ENCODE data around the gene GNL3.
A peak's percentile ranks its signal among the peaks of the same experiment; 100 is the strongest.

The GNL3 gene

DNA sequence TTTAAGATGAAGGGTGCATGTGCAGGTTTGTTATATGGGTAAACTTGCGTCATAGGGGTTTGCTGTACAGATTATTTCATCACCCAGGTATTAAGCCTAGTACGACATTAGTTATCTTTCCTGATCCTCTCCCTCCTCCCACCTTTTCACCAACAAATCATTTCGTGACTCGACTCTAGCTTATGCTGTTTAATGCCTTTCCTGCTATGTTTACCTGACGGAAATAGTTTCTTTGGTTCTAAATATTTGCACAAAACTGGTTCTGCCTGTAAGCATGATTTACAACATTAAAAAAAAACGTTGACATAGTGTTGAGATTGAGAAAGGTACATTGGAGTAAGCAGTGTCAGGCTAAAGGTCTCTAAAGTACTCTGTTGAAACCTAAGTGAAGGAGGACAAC lies 2.4 kb downstream of the GNL3 start:
- no peak for DNase-seq (ENCODE audit: low read depth in 2 of 3, low spot score in 2 of 3)

DNA sequence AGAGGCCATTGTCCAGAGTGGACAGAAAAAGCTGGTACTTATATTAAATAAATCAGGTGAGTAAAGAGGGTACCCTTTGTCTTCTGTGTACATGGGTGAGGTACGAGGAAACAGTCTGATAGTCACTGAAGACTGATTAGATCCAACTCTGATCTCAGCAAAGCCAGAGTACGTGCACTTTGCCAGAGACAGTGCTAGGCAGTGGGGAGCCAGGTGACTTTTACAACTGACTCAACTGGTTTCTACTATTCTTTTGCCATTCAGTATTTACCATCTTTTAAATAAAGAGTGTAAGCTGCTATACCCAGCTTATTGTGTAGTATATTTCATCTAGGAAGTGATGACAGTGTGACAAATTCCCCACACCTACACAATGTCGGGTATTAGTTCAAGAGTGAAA lies 3.3 kb downstream of the GNL3 start:
- DNase-seq (ENCODE audit: low read depth in 2 of 3, low spot score in 2 of 3), result no peak

DNA sequence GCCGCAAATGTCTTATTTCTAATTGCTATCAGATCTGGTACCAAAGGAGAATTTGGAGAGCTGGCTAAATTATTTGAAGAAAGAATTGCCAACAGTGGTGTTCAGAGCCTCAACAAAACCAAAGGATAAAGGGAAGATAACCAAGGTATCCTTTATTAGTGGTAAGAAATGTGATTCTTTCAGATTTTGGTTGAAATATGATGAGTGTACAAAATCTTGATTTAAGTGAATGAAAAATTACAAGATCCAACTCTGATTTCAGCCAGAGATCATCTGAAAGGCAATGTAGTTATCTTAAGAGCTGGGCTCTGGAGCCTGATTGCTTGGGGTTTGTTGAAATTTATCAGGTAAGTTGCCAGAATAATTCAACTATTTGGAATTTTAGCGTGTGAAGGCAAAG lies 4.7 kb downstream of the GNL3 start:
- DNase-seq (ENCODE audit: low read depth in 2 of 3, low spot score in 2 of 3), result no peak

DNA sequence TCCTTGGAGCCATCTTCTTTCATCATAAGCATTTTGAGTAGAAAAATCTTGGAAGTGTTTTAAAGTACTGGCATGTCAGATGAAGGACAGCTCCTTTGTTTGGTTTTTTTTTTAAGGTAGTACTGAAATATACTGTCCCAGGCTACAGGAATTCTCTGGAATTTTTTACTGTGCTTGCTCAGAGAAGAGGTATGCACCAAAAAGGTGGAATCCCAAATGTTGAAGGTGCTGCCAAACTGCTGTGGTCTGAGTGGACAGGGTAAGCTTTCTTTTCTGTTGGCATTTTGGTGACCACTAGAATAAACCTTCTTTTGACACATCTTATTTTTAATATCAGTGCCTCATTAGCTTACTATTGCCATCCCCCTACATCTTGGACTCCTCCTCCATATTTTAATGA lies 7.2 kb downstream of the GNL3 start:
- no peak for DNase-seq (ENCODE audit: low read depth in 2 of 3, low spot score in 2 of 3)

DNA sequence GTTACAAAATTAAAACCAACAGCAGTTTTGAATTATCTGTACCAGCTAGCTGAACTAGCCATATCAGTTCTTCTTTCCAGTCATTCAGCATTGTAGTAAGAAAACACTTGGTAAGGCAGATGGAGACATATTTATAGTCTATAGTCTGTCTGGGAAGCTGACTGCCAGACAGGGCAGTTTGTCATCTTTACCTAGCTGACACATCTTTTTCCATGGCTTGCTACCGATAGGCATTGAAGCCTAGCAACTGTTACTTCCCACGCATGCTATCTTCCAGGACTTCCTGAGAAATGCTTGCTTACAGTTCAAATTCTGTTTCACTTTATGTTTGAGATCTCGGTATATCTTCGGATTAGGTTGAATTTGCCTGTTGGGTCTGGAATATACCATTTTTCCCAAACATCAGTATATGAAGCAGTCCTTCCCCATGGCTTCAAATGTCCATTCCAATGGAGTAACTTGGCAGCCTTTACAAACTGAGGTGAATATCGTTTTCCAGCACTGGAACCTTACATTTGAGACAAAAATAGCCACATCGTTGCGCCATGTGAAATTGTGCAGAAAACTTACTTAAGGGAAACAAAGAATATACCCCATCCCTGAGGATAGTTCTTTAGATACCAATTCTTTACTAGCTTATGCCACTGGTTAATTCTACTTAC lies 8.8 kb downstream of the GNL3 start:
- DNase-seq (ENCODE audit: low read depth in 2 of 3, low spot score in 2 of 3), result no peak

DNA sequence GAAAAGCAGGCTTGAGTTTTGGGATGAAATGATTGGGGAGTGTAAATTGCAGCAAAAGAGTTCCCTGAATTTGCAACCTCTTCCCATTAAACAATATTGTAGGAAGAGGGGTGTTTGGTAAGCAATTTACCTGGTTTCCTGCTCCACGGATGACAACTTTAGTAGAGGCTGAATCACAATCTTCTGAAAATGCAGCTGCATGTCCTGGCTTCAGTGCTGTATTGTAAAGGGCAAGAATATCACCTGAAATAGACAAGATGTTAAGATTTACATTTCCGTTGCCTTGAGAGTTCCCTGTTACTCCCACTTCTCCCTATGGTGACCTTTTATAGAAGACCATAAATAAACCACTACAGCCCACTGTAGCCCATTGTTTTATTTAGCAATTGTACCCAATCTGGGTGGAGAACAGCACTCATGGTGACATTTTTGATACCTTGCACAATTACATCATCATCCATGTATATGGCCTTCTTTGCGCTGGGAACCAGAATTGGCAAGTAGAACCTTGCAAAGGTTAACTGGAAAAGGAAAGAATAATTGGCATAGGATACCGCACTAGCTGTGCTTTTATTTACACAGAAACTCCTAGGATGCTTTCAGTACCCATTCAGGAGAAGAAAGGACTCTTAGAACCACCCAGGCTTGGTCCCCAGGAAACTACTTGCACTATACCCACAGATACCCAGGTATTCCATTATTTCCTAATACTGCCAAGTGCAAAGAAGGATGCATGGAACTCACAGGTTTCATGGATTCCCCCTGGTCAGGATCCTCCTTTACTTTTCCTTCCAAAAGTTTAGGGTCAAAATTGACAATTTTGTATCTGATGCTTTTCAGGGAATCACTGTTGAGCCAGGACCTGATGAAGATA lies 10.2 kb downstream of the GNL3 start:
- DNase-seq (ENCODE audit: low read depth in 2 of 3, low spot score in 2 of 3), result no peak

DNA sequence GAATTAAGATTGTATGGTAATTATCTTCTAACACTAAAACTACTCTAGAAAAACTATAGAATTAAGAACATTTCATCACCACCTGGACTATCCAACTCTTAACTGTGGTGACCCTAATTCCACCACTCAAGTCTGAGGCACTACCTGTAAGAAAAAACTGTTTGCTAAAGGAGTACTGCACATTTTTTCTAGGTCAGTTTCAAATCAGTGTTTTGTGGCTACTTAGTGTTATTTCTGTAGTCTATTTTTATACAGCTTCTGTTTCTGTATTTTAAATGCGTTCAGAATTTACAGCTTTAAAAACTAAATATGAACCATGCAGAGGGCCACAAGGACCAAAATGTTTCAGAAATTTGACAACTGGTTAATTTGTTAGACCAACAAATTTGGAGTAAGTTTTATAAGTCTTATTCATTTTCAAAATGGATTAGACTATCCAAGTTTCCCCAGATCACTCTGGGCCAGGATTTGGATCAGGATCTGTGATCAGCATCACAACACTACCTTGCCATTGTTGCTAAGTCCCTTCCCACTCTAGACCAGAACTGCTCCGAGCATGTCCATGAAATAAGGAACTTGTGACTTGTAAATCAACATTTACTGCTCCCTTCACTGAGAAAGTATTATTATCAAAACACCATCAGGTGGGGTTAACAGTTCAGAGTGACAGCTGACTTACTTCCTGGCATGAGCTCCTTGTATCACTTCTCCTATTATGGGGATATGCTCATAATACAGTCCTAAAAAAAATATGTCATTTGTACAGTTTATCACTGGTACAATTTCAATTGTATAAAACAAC lies 11.2 kb downstream of the GNL3 start:
- DNase-seq (ENCODE audit: low read depth in 2 of 3, low spot score in 2 of 3), result no peak

DNA sequence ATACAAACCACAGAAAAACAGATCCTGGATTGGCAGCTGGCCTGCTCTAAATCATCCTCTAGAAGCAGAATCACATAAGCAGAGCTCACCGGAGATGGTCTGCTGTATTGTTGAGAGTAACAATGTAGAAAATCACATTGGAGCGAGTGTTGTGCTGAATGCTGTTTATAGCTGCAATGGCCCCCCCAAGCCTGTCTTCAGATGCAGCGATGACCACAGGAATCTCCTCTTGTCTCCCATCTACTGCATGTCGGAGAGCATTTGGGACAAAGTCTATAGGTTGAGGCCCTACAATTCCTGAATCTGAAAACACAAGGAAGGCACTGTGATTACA lies 11.8 kb downstream of the GNL3 start:
- DNase-seq (ENCODE audit: low read depth in 2 of 3, low spot score in 2 of 3), result no peak

DNA sequence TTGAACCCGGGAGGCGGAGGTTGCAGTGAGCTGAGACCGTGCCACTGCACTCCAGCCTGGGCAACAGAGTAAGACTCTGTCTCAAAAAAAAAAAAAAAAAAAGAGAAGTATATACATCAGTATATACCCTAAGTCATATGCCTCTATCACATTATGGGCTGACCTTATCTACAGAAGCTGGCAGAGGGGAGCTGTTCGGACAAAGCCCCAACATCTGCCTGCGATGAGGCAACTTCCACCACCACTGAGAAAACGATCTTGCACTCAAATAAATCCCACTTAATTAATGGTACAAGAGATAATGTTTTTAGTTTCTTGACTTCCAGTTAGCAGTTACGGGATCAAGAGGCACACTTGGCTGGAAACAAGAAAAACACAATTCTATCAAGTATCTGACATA lies 17.5 kb downstream of the GNL3 start:
- DNase-seq (ENCODE audit: low read depth in 2 of 3, low spot score in 2 of 3), result no peak

DNA sequence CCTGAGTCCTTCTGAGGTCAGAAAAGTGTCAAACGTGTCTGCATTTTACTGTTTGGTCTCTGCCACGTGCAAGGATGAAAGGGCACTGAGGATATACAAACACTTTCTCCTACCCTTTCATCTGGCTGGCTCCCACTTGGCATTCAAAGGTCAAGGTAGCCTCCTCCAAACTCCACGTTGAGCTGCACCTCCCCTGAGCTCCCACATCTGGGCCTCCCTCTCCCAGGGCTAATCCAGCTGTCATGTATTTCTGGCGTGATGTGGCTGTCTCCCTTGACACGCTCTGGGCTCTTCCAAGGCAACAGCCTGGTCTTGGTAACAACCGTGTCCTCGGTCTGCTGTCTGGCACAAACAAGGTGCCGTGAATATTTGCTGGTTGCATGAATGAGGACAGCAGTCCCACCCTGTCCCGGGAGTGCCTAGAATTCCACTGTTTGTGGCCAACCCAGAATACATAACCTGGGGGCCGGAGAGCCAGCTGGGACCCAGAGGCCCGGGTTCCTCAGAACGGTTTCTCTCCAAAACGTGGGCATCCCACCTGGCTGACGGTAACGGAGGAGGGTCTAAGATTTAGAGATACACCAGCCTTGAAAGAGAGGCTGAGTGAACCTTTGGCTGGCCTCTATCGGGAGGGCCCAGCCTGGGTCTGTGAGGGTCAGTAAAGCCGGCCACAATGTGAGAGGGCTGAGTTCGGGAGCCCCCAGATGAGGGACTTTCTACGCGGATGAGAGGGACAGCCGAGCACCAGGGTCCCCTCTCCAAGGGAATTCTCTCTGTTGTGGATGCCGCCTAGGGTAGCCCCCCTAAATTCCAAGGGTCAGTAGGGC lies 19.0 kb downstream of the GNL3 start:
- DNase-seq (ENCODE audit: low read depth in 2 of 3, low spot score in 2 of 3), result no peak

DNA sequence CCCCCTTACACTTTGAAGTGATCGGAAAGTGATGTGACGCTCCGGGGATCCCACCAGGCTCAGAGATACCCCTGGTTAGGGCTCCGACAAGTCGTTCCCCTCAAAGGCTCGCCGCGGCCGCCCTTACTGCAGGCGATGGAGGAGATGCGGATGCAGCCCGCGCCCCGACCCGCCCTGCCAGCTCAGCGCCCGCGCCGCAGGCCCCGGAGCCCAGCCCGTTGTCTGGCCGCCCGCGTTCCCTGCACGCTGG lies 19.5 kb downstream of the GNL3 start:
- no peak for DNase-seq (ENCODE audit: low read depth in 2 of 3, low spot score in 2 of 3)

DNA sequence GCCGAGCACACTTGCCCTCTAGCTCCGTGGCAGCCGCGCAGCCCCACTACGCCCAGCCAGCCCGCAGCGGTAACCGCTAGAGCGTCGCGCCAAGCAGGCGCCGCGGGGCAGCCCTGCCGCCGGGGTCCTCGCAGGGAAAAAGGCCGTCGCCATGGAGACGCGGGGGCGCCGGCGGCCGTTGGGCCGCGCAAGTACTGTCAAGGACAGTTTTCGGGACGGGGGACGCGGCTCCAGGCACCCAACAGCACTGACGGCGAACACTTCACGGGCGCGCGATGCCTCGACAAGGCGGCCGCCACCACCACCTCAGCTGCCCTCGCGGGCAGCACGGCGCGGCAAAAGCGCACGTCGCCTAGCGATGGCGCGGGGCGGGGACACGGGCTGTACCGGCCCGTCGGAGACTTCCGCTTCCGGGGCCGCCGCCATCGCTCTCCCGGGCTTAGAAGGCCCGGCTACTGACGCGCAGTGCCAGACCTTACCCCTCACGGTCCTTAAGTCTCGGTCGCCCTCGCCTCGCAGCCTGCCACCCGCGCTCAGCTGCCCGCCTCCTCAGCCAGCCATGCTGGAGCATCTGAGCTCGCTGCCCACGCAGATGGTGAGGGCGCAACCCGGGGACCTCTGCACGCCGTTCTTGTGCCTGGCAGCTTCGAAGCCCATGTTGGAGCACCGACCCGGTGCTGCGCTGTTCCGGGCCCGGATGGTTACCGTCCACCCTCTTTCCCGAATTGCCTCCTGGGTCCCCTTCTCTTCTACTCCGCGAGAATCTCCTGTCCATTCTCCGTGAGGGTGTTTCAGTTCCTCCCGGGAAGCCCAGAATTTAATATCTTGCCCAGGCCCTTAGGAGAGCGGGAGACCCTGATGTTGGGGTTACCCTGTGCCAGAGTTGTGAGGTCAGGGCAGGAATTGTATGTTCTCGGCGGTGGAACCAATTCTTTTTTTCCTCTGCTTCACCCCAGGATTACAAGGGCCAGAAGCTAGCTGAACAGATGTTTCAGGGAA lies 20.2 kb downstream of the GNL3 start, which contains the start of the genes GLT8D1 and SPCS1:
GLT8D1 (minus strand) TSS at position 104 of the 999 bp plus-strand sequence. CDS start 5,331 bp downstream, outside the sequence.
SPCS1 (plus strand) TSS at position 419 of the 999 bp plus-strand sequence; CDS start at position 560, 141 bp downstream.
- DNase-seq (ENCODE audit: low read depth in 2 of 3, low spot score in 2 of 3), result peak; percentile 71 to 73 (median 72)

DNA sequence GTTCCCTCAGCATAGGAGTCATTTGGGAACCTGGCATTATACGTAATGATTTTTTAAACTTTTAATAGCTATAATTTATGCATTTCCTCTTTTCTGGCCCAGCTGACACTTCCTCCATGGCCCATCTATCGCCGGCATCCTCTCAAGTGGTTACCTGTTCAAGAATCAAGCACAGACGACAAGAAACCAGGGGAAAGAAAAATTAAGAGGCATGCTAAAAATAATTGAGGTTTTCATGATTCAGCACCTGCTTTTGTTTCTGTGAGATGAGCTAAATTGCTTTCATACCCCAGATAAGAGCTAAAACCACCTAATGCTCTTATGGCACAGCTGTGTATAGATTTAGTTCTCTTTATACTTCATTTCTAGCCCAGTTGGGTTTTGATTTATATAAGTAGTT lies 21.8 kb downstream of the GNL3 start:
- no peak for DNase-seq (ENCODE audit: low read depth in 2 of 3, low spot score in 2 of 3)

DNA sequence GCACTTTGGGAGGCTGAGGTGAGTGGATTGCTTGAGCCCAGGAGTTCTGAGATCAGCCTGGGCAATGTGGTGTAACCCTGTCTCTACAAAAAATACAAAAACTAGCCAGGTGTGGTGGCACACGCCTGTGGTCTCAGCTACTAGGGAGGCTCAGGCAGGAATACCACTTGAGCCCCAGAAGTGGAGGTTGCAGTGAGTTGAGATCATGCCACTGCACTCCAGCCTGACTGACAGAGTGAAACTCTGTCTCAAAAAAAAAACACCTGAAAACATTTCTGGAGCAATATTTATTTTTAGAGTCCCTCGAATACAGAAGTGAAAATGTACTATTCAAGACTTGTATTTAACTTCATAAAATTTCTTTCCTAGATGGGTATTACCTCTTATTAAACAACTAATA lies 24.7 kb downstream of the GNL3 start:
- no peak for DNase-seq (ENCODE audit: low read depth in 2 of 3, low spot score in 2 of 3)

DNA sequence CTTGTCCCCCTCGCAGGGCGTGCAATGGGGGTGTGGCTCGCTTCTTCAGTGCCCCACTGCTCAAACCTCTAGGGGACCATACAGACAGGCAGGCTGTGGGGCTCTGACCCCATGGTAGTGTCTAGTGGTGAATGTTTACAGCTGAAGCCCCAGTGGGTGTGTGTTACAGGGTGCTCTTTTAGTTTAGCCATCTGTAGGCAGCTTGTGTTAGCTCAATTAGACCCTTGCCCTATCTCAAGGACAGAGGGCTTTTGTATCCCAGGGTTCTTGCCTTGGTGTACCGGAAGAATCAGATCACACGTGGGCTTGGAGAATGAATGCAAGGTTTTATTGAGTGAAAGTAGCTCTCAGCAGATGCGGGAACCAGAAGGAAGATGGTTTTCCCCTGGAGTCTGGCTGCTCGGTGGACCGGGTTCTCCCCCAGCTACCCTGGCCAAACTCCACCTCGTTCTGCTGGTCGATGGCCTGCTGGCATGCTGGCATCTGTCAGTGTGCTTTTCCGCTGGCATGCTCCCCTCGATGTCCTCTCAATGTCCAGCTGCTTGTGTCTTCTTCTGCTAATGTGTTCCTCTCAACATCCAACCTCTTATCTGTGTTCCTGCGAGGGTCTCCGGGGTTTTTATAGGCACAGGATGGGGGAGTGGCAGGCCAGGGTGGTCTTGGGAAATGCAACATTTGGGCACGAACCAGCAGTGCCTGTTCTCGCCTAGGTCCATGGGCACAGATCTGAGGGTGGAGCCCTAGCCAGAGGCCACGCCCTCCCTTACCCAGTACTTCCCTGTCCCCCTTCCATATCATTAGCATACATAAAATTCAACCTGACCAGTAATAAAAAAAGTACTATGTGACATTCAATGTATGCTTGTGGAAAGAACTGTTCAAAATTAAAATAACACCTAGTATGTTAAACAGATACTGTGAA lies 26.7 kb downstream of the GNL3 start:
- DNase-seq (ENCODE audit: low read depth in 2 of 3, low spot score in 2 of 3), result no peak

DNA sequence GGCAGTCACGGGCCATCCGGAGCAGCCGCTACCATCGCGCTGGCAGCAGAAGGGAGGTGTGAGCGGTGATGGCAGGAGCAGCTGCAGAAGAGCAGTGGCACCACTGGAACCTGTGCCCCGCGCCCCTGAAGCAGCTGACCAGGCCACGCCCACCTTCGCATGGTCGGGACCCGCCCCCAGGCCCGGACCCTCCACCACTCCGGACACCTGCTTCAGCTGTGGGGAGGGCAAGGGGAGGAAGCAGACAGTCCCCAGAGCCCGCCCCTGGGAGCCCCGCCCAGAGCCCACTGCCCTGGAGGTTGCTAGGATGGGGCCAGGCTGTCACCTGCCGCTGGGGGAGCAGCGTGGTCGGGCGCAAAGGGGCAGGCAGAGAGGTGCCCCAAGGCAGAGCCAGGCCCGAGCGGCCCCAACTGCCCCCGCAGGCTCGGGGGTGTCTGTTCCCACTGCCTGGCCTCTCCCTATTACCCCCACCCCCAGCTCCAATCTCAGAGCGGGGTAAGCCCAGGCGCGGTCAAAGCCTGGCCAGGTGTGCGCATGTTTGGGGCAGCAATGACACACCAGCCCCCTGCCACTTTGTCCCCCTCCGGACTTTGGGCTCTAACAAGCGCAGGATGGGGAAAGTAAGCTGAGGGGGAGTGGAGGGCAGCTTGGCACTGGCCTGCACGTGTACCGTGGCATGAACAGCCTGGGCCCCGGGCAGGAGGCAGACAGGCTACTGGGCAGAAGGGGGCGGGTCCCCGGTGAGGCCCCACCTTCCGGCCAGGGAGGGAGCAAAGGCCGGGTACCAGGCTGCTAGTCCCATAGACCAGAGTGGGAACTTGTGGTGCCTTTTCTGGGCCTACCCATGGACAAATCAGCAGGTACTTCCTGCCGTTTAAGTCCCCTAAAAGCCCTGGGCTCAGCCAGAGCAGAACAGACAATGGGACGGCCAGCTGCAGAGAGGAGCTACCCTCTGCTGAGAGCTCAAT lies 28.8 kb downstream of the GNL3 start:
- no peak for DNase-seq (ENCODE audit: low read depth in 2 of 3, low spot score in 2 of 3)

DNA sequence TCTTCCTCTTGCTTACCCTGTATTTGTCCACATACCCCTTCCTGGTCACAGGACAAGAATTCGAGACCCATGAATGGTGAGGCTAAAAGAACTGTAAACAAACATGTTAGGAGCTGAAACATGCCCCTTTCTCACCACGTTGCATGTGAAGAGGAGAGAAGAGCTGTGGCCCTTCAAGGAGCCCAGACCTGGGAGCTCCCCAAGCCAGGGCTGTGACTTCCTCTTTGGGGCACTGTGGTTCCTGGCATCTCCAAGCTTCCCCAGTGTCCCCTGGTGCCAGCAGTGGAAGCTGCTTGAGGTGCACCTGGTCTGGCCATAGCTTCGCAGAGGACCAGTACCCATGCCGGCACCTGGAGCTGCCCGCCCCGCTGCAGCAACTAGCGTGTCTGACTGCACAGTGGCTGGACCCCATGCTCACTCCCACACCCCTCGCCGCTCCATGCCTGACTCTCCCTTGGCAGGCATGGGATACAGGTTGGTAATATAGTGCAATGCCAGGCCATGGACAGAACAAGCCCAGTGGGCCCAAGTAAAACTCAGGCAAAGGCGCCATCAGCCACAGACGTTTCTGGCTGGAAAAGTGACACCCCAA lies 30.0 kb downstream of the GNL3 start:
- no peak for DNase-seq (ENCODE audit: low read depth in 2 of 3, low spot score in 2 of 3)
